ENCODE data around the gene THSD1. TPM values are rescaled to one million over a fixed set of nuclear protein-coding genes. Genes with fewer than 3 reads are reported as not detected.
"Not testable (repeated sequence)": the region's sequence is repeated elsewhere in the genome, so short reads cannot be mapped to it uniquely, and the experiment has no call there.

Gene THSD1
- total RNA-seq, 1 donor from 2014 or later: 14.9 TPM

GRCh38 chr13:52377898-52378297, 28.1 kb downstream of the THSD1 start:
- Histone ChIP-seq H3K4me1 (peaks cover 10% of the 10 kb centered on the region), H3K36me3 (peaks cover 5% of the 10 kb centered on the region), H3K4me3 (no peak overlapping the region), H3K9me3 (no peaks in the 10 kb centered on the region), H3K27me3 (ENCODE audit: low read depth) (no peaks in the 10 kb centered on the region), H3K27ac (peak overlapping the region; percentile 7)
- TF ChIP-seq CTCF (IDR thresholded peaks at IDR 0.05): no peak
- intact Hi-C loops (cut with DNase I): no loop called here
- peak; percentile 38 to 42 for ATAC-seq
- no peak for DNase-seq

GRCh38 chr13:52374873-52375411, 31.0 kb downstream of the THSD1 start:
- H3K4me3 ChIP-seq: no peak overlapping the region
- intact Hi-C loops (cut with DNase I): no loop called here
- H3K36me3 ChIP-seq: peaks cover 5% of the 10 kb centered on the region
- DNase-seq: no peak
- ATAC-seq: no peak
- H3K27ac ChIP-seq: no peak overlapping the region
- H3K4me1 ChIP-seq: peaks cover 10% of the 10 kb centered on the region
- TF ChIP-seq CTCF (IDR thresholded peaks at IDR 0.05): no peak
- H3K27me3 ChIP-seq (ENCODE audit: low read depth): no peaks in the 10 kb centered on the region
- no peaks in the 10 kb centered on the region for H3K9me3 ChIP-seq

- TF ChIP-seq CTCF (IDR thresholded peaks at IDR 0.05): no peak
- Histone ChIP-seq H3K27ac (no peak overlapping the region), H3K9me3 (no peaks in the 10 kb centered on the region), H3K27me3 (ENCODE audit: low read depth) (no peaks in the 10 kb centered on the region), H3K4me3 (no peak overlapping the region), H3K4me1 (peaks cover 10% of the 10 kb centered on the region), H3K36me3 (peaks cover 5% of the 10 kb centered on the region)
- intact Hi-C loops (cut with DNase I): no loop called here
- ATAC-seq (no peak), DNase-seq (no peak)
Measured at GRCh38 chr13:52374389-52374788, 31.6 kb downstream of the THSD1 start.

GRCh38 chr13:52373277-52373676, 32.7 kb downstream of the THSD1 start:
- H3K9me3 ChIP-seq; H3K4me3 ChIP-seq; H3K27me3 ChIP-seq (ENCODE audit: low read depth); intact Hi-C loops (cut with DNase I); H3K4me1 ChIP-seq; ATAC-seq; DNase-seq; H3K27ac ChIP-seq; H3K36me3 ChIP-seq: not testable (repeated sequence)

GRCh38 chr13:52371736-52372247, 34.2 kb downstream of the THSD1 start:
- Histone ChIP-seq H3K4me1 (peaks cover 10% of the 10 kb centered on the region), H3K27me3 (ENCODE audit: low read depth) (no peaks in the 10 kb centered on the region), H3K27ac (no peak overlapping the region), H3K4me3 (no peak overlapping the region), H3K36me3 (peaks cover 5% of the 10 kb centered on the region), H3K9me3 (no peaks in the 10 kb centered on the region)
- no peak for TF ChIP-seq CTCF (IDR thresholded peaks at IDR 0.05)
- intact Hi-C loops (cut with DNase I): no loop called here
- ATAC-seq (no peak), DNase-seq (no peak)

GRCh38 chr13:52366291-52366690, 39.7 kb downstream of the THSD1 start:
- Histone ChIP-seq H3K27ac (no peak overlapping the region), H3K4me3 (no peak overlapping the region), H3K27me3 (ENCODE audit: low read depth) (no peaks in the 10 kb centered on the region), H3K9me3 (no peaks in the 10 kb centered on the region), H3K36me3 (no peaks in the 10 kb centered on the region), H3K4me1 (no peaks in the 10 kb centered on the region)
- DNase-seq (no peak), ATAC-seq (no peak)
- TF ChIP-seq CTCF (IDR thresholded peaks at IDR 0.05): no peak
- intact Hi-C loops (cut with DNase I): no loop called here

GRCh38 chr13:52362169-52362887, 43.6 kb downstream of the THSD1 start:
- H3K27ac ChIP-seq; DNase-seq; H3K9me3 ChIP-seq; H3K4me1 ChIP-seq; H3K4me3 ChIP-seq; ATAC-seq; H3K27me3 ChIP-seq (ENCODE audit: low read depth); H3K36me3 ChIP-seq; intact Hi-C loops (cut with DNase I): not testable (repeated sequence)
